GM21723 (cell line): ENCODE measurements around the gene IL1RAPL1.

Source experiments
- ATAC-seq: cut with Tn5 transposase; IDR thresholded peaks from one replicate; pipeline ENCODE4 v1.9.1; 2021; ENCODE audit warnings: mild to moderate bottlenecking, moderate library complexity; ENCODE audit not compliant: unreplicated experiment

Gene IL1RAPL1

DNA sequence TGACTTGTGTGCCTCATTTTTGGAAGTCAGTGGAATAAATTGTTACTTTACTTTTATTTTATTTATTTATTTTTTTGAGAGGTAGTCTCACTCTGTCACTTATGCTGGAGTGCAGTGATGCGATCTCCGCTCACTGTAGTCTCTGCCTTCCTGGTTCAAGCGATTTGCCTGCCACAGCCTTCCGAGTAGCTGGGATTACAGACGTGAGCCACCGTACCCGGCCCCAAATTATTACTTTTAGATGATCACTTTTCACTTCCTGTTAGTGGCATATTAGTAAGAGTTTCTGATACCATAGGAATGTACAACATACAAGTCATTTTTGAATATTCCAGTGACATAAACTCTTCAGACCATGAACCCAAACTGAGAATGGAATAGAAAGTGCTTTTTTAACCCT lies 1017.1 kb downstream of the IL1RAPL1 start:
- no peak for ATAC-seq

DNA sequence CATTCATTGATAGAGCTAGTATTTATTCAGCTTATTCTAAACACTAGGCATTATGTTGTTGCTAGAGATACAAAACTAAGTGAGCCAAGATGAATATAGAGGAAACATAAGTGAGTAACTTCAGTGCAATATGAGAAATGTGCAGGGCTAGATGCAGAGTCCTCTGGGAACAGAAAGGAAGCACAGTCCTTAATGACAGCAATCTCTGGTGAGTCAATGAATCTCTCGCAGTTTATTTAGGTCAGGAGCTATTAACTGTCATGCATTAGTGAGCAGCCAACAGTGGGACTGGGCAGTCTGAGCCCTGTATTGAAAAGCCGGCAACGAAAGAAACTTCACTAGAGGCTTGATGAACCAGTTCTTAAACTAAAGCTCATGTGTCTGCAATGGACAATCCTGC lies 1030.0 kb downstream of the IL1RAPL1 start:
- no peak for ATAC-seq

DNA sequence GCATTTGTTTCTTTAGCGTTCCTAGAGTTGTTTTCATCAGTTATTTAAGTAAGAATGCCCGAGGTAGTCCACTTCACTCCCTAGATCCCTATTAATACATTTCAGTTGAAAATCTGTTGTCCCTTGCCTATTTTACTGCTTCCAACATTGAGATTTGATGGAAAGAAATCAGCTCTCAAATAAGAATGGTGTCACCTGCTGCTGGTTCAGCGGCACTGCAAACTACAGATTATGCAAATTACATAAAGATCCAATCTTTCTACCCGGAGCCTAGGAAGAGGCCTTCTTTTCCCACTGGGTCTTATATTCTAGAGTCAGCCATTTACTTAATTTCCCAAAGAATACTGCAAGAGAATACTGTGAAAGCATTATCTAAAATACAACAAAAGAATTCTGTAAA lies 1030.5 kb downstream of the IL1RAPL1 start:
- ATAC-seq = no peak

DNA sequence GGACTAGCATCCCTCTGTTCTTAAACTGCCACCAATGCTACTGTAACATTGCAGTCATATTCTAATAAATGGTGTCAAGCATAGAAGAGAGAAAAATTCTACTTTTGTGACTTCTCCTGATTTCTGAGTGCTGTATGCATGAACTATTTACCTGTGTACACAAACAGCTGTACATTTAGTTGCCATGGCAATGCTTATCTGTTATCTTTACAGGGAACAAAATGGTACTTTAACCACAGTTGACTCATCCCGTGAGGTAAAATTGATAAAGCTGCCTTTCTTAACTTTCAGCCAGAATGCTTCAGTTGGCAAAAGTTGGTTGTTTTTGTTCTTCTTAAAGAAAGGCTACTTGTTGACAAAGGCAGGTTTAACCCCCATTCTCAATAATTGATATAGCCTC lies 1040.6 kb downstream of the IL1RAPL1 start:
- no peak for ATAC-seq

DNA sequence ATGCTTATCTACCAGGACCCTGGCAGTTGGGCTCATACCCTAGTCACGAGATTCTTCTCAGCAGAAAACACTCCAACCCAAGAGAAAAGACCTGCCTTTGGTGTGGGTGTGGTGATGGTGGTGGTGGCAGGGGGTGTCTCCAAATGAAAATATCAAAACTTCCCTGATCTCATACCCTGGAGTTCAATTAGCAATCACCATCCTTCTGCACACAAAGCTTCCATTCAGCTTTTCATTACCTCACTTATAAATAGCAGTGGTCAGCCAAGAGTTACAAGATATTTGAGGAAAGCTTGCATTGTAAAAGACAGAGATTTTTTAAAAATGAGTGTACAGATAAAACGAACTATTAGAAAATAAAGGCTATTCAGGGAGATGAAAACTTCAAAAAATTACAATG lies 1047.3 kb downstream of the IL1RAPL1 start:
- no peak for ATAC-seq

DNA sequence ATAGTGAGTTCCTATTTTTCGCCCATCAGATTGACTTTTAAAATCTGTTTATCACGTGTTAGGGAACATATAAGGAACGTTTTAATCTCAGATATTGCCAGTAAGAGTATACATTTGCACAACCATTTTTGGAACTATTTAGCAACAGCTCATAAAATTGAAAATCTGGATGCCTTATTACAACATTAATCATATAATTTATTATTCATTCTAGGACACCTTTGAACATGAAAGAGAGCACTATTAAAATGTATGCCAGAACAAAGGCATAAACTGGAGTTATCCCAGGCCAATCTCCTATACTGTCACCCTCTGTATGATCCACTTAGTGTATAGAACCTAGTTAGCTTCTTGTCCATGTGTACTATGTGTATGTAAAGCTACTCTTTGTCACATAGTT lies 1049.1 kb downstream of the IL1RAPL1 start:
- ATAC-seq = no peak

DNA sequence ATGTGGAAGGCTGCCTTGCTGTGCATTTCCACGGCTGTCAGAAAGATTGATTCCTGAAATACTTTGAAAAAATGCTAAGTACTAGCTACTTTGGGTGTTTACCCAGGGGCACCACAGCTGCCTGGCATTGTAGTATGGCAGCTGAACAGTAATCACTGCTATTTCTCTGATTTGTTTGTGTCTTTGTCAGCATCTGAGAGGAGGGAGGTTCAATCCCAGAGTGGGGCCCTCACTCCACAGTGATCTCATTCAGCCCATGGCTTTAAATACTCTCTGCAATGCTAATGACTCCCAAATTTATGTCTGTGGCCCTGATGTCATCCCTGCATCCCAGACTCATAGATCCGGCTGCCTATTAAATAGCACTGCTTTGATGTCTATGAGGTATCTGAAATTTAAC lies 1052.9 kb downstream of the IL1RAPL1 start:
- no peak for ATAC-seq

DNA sequence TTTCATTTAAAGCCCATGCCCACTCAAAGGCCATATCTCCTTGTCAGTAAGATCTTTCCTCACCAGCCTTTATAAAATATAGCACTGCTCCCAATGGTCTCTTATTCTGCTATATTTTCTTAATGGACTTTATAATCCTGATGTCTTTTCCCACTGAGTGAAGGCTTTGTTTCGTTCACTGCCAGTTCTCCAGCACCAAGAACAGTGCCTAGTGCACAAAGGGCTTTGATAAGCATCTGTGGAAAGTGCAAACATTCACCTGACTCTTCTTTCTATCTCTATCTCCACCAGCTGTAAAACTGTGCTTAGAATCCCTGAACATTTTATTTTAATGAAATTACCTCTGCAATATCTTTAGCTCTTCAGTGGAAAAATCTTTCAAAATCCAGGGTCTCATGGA lies 1054.2 kb downstream of the IL1RAPL1 start:
- ATAC-seq = no peak

DNA sequence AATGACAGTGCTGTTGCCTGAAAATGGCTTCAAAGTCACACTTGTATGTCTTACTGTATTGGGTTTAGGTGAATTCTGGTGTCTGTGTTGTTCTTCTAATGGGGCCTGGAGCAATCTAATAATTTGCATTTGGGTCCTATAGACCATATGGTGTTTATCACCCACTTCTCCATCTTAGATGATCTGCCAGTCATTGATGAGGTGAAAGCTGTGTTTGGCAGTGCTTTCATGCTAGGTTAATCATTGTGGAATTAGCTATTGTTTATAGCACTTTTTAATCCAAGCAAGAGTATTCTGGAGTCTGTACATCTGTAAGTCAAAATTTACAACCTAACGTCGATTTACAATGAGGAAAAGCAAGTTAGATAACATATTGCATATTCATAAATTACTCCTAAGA lies 1055.9 kb downstream of the IL1RAPL1 start:
- no peak for ATAC-seq

DNA sequence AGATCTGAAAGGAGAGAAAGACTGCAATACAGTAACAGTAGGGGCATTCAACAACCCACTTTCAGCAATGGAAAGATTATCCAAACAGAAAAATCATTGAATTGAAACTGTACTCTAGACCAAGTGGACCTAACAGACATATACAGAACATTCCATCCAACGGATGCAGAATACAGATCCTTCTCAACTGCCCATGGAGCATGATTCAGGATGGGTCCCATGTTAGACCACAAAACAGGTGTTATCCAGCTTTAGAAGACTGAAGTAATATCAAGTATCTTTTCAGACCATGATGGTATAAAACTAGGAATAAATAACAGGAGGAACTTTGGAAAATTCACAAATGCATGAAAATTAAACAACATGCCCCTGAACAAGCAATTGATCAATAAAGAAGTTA lies 1060.9 kb downstream of the IL1RAPL1 start:
- ATAC-seq = no peak

DNA sequence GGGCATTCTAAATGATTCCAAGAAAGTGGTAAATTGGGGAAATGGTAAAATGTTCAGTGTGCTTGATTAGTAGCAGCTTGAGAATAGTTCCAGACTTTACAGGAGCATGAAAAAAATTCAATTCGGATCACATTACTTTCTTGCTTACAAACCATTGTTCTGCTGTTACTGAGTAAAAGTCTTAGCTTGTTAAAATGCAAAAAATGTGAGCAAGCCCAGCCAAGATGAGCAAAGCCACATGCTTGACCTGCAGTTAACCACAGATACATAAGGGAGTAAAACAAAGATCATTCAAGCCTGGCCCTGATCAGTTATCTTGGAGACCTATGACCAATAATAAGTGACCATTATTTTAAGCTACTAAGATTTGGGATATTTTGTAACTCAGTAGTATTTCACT lies 1065.2 kb downstream of the IL1RAPL1 start:
- ATAC-seq = no peak

DNA sequence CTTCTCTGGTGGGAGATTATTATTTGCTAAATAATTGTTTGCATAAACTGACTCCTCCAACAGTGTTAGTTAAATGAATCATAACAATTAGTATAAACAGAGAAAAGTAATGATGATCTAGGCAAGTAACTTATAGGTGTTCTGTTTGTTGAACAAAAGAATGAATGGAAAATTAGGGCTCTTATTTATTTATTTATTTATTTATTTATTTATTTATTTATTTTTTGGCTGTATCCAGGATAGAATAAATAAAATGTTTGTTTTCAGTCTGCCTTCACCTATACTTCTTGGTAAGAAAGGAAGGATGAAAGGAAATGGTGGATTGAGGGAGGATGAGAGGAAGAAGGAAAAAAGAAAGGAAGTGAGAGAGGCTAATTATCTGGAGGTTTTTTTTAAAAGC lies 1066.5 kb downstream of the IL1RAPL1 start:
- ATAC-seq = no peak

DNA sequence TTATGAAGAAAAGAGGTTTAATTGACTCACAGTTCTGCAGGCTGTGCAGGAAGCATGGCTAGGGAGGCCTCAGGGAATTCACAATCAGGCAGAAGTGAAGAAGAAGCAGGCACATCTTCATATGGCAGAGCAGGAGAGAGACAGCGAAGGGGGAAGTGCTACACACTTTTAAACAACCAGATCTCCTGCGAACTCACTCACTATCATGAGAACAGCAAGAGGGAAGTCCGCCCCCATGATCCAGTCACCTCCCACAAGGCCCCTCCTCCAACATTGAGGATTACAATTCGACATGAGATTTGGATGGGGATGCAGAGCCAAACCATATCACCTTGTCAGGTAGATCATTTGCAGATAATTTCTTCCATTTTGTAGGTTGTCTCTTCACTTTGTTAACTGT lies 1072.7 kb downstream of the IL1RAPL1 start:
- no peak for ATAC-seq

DNA sequence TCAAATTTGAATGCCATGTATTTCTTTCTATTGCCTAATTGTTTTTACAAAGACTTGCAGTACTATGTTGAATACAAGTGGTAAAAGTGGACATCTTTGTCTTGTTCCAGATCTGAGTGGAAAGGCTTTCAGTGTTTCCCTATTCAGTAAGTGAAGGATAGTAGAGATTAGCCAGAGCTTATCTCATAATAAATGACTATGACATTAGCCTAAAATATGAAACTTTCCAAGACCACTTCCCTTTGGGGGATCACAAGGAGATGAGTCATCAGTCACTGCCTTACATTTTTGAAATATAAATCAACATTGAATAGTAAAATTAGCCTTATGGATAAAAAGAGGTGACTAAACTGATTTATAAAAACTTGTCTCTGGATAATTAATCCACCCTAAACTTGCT lies 1074.0 kb downstream of the IL1RAPL1 start:
- no peak for ATAC-seq

DNA sequence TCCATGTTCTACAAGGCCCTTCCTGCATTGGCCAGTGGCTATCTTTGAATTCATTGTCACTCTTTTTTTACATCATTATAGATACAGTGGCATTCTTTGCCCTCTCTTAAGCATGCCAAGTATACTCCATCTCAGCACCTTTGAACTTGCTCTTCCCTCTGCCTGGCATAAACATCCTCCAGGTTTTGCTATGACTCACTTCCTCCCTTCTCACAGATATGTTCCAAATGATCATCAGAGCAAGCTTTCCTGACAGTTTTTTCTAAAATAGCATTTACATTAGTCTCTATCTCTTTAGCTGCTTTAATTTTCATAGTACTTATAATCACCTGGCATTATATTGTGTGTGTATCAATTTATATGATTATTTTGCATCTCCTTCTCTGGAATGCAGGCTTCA lies 1074.9 kb downstream of the IL1RAPL1 start:
- ATAC-seq = peak; percentile 52

DNA sequence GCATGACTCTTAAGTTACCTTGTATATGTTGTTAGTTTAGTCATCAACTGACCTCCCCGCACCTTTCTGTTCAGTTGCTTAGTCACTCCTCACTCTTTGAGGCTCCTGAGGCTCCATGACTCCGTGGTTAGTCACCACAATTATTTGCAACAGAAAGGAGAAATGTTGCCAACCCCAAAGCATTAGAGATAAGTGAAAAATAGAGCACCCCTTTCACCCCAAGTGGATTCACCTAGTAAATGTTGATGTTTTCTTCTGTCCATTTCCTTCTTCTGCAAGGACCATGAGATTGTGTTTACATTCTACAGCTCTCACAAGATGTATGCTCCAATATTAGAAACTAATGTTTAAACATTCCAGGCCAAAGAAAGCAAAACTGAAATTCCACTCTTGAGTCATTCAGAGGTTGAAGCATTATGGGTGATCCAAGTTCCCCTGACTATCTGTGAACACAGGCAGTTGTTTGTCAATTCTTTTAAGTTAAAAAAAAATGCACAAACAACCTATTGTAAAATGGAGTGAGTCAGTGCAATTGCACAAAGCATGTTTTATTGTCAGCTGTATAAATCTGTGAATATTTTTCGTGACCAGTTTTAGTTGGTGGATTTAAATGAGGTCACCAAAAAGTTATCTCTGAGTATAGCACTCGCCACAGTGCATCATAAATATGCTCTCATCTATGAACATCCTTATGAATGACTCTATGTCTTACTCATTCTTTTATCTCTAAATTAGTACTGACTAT lies 1075.7 kb downstream of the IL1RAPL1 start:
- peak; percentile 67 for ATAC-seq

DNA sequence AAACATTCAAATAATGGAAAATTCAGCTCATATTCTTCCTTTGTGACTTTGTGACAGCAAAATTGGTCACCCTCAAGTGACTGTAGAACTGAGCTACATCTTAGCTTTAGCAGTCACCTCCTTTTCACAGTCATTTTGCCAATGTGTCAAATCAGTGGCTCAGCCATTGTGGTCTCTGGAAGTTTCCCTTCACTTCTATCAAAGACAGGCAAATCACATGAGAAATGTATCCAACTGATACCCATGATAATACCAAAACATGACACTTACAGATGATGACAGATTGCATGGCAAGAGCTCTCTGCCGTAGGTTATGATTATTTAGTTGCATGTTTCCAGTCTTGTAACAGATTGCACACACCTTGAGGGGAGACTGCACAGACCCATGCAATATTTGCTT lies 1078.3 kb downstream of the IL1RAPL1 start:
- no peak for ATAC-seq

DNA sequence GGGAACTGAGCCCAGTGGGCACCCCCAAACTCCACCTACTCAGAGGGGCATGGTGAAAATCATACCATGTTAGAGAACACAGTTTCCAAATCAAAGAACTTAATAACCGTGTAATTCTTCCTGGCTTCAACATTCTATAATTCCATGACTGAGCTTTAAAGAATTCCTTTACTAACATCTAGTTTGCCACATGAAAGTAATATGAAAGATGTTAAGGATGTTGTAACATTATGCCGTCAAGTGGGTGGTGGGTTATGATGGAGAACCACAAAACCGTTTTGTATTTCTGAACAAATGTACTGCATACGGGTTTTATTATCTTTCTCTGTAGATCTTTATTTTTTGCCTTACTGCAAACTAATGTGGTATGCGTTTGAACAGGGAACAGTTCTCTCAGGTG lies 1079.1 kb downstream of the IL1RAPL1 start:
- ATAC-seq = no peak

DNA sequence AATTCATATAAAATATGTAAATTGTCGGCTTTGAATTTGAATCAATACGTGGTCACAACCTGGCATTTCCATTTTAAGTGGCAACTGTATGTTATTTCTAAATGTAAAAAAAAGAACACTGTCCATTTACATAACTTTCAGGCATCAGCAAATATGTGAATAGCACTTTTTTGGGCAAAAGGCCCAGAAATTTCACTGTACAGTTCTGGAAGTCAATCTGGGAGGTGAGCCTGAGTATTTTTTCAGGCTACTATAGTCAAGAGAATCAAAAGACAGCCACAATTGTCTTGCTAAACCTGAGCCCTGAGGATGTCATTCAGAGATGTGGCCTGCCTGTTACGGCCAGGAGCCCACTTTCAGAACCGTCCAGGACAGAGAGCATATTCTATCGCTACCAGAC lies 1084.2 kb downstream of the IL1RAPL1 start:
- ATAC-seq = no peak

DNA sequence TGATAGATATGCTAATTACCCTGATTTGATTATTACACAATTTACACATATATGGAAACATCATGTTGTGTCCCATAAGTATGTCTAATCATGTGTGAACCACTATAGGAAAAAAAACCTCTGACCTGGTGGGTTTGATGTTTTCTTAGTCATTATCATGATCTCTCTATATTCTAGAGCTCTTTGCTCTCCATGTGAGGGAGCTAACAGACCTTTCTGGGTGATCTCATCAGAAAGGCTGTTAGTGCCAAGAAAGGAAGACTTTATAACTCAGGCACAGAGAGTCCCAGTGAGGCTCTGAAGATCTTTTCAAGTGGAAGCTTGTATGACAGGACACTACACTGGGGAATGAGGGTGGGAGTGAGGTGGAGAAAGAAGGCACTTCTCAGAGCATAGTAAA lies 1100.4 kb downstream of the IL1RAPL1 start:
- ATAC-seq = no peak

DNA sequence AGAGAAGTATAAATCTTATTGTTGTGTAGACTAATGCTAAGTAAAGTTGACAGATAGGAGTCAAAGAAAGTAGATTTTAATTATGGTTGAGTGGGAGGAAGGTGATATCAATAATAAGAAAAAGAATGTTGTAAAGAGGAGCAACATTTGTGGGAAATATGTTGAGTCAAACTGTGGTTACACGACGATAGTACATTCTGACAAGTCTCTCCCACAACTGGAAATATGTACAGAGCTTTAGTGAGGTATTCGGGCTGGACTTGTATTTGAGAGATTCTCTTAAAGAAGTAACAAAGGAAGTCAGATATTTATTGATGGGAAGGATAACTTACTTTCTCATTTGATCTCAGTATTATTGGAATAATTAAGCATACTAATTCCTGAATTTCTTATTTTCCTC lies 1102.8 kb downstream of the IL1RAPL1 start:
- ATAC-seq = no peak

DNA sequence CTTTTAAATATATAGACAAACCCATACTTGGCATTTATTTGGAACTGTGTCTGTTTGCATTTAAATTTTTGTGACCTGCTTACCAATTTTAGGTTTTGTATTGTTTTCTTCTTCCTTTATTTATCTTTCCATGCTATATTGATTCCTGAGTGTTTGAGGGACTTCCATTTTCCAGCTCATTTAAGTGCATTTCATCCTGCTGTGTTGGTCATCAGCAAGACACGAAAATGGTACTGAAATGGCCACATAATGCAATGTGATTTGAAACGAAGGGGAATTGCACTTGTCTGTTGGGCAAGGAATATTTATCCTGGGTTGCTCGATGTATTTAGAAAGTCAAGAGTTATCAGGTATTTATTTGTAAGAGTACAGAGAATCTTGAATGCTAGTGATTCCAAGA lies 1103.8 kb downstream of the IL1RAPL1 start:
- no peak for ATAC-seq

DNA sequence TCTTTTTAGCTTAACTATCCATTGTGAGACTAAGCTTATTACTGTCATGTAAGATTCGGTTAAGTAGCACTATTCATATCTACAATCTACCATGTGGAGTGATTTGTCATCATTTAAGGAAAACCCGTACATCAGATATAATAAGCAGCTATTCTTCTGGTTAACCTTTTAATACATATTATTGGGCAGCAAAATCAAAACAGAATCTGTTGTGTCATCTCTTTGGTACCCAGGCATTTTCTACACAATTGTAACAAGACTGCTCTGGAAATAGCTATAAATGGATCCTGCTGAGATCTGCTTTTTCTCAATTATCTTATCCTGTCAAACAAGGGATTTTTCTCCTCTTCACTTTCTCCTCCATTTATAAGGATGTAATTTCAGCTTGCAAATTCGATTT lies 1106.7 kb downstream of the IL1RAPL1 start:
- no peak for ATAC-seq
